Measurements from ENCODE around the gene LUZP1. TPM values are rescaled to one million over a fixed set of nuclear protein-coding genes. Genes with fewer than 3 reads are reported as not detected.

Gene LUZP1
- total and polyA plus RNA-seq, 2 donors (not counting 1 experiment from before 2014, with no cell fraction given): 18.8 to 27.2 TPM

GRCh38 chr1:23202263-23202749 is 33.6 kb upstream of the LUZP1 start:
- TF ChIP-seq CTCF (conservative IDR thresholded peaks at IDR 0.05 in 1 of 2, IDR thresholded peaks at IDR 0.05 in 1 of 2; ENCODE audit: low read depth in 1 of 2, low read length in 2 of 2): no peak
- TF ChIP-seq EZH2 (IDR thresholded peaks at IDR 0.05; ENCODE audit: low read length, missing control alignments): no peak
- H3K9me3 ChIP-seq (ENCODE audit: control insufficient read depth, insufficient read depth, low read depth, low read length): no peaks in the 10 kb centered on the region
- H3K4me1 ChIP-seq (ENCODE audit: control insufficient read depth, extremely low read depth, insufficient read depth, low read length): no peaks in the 10 kb centered on the region

GRCh38 chr1:23200883-23201282 is 32.2 kb upstream of the LUZP1 start:
- H3K79me2 ChIP-seq (ENCODE audit: control insufficient read depth, insufficient read depth, low read length): no peaks in the 10 kb centered on the region
- H4K20me1 ChIP-seq (ENCODE audit: control insufficient read depth, extremely low read depth, insufficient read depth, low read length): no peaks in the 10 kb centered on the region
- H3K9ac ChIP-seq (ENCODE audit: insufficient read depth, low read length): no peak overlapping the region
- no peak for DNase-seq (ENCODE audit: low read depth in 2 of 2)
- no peaks in the 10 kb centered on the region for H3K36me3 ChIP-seq (ENCODE audit: control insufficient read depth, insufficient read depth, low read length)
- H3K4me2 ChIP-seq (ENCODE audit: extremely low read depth, insufficient read depth, low read length): no peak overlapping the region
- TF ChIP-seq CTCF (conservative IDR thresholded peaks at IDR 0.05 in 1 of 2, IDR thresholded peaks at IDR 0.05 in 1 of 2; ENCODE audit: low read depth in 1 of 2, low read length in 2 of 2) (no peak), EZH2 (IDR thresholded peaks at IDR 0.05; ENCODE audit: low read length, missing control alignments) (no peak)
- H2AFZ ChIP-seq (ENCODE audit: low read length): no peak overlapping the region
- H3K4me1 ChIP-seq (ENCODE audit: control insufficient read depth, extremely low read depth, insufficient read depth, low read length): peaks cover 8% of the 10 kb centered on the region
- no peak overlapping the region for H3K4me3 ChIP-seq (replicated peaks in 1 of 4; ENCODE audit: control extremely low read depth in 1 of 4, insufficient read depth in 1 of 4, low read depth in 3 of 4, low read length in 4 of 4)
- no peaks in the 10 kb centered on the region for H3K9me3 ChIP-seq (ENCODE audit: control insufficient read depth, insufficient read depth, low read depth, low read length)
- no peak overlapping the region for H3K27ac ChIP-seq (ENCODE audit: insufficient read depth, low read length)
- H3K27me3 ChIP-seq (ENCODE audit: control insufficient read depth, insufficient read depth, low read length): no peaks in the 10 kb centered on the region

More at GRCh38 chr1:23202263-23202749, 33.6 kb upstream of the LUZP1 start:
- no peaks in the 10 kb centered on the region for H4K20me1 ChIP-seq (ENCODE audit: control insufficient read depth, extremely low read depth, insufficient read depth, low read length)
- no peaks in the 10 kb centered on the region for H3K79me2 ChIP-seq (ENCODE audit: control insufficient read depth, insufficient read depth, low read length)
- peak; percentile 24 to 71 for DNase-seq (ENCODE audit: low read depth in 2 of 2)
- no peaks in the 10 kb centered on the region for H3K27me3 ChIP-seq (ENCODE audit: control insufficient read depth, insufficient read depth, low read length)
- H3K27ac ChIP-seq (ENCODE audit: insufficient read depth, low read length): no peak overlapping the region
- H2AFZ ChIP-seq (ENCODE audit: low read length): no peak overlapping the region
- no peak overlapping the region for H3K4me2 ChIP-seq (ENCODE audit: extremely low read depth, insufficient read depth, low read length)
- H3K4me3 ChIP-seq (replicated peaks in 1 of 4; ENCODE audit: control extremely low read depth in 1 of 4, insufficient read depth in 1 of 4, low read depth in 3 of 4, low read length in 4 of 4): no peak overlapping the region
- H3K36me3 ChIP-seq (ENCODE audit: control insufficient read depth, insufficient read depth, low read length): no peaks in the 10 kb centered on the region
- H3K9ac ChIP-seq (ENCODE audit: insufficient read depth, low read length): no peak overlapping the region

GRCh38 chr1:23198373-23198772 is 29.7 kb upstream of the LUZP1 start:
- peak; percentile 94 to 95 for DNase-seq (ENCODE audit: low read depth in 2 of 2)
- Histone ChIP-seq H3K36me3 (ENCODE audit: control insufficient read depth, insufficient read depth, low read length) (no peaks in the 10 kb centered on the region), H3K4me3 (replicated peaks in 1 of 4; ENCODE audit: control extremely low read depth in 1 of 4, insufficient read depth in 1 of 4, low read depth in 3 of 4, low read length in 4 of 4) (no peak overlapping the region), H3K27me3 (ENCODE audit: control insufficient read depth, insufficient read depth, low read length) (no peaks in the 10 kb centered on the region), H4K20me1 (ENCODE audit: control insufficient read depth, extremely low read depth, insufficient read depth, low read length) (no peaks in the 10 kb centered on the region), H3K4me2 (ENCODE audit: extremely low read depth, insufficient read depth, low read length) (no peak overlapping the region), H3K27ac (ENCODE audit: insufficient read depth, low read length) (peak overlapping the region; percentile 11), H3K9me3 (ENCODE audit: control insufficient read depth, insufficient read depth, low read depth, low read length) (no peaks in the 10 kb centered on the region), H3K9ac (ENCODE audit: insufficient read depth, low read length) (no peak overlapping the region), H2AFZ (ENCODE audit: low read length) (no peak overlapping the region), H3K4me1 (ENCODE audit: control insufficient read depth, extremely low read depth, insufficient read depth, low read length) (peaks cover 15% of the 10 kb centered on the region), H3K79me2 (ENCODE audit: control insufficient read depth, insufficient read depth, low read length) (no peaks in the 10 kb centered on the region)
- TF ChIP-seq CTCF (conservative IDR thresholded peaks at IDR 0.05 in 1 of 2, IDR thresholded peaks at IDR 0.05 in 1 of 2; ENCODE audit: low read depth in 1 of 2, low read length in 2 of 2): no peak
- TF ChIP-seq EZH2 (IDR thresholded peaks at IDR 0.05; ENCODE audit: low read length, missing control alignments): no peak

All from fibroblast of lung (primary cell).